NCI-H2196 treated with DMSO at 0.1 percent for 48 hours (cell line): Measurements from ENCODE around the gene RNF227.

Experiments used
- DNase-seq: peaks from one replicate; lab custom pipeline; 2025; ENCODE audit not compliant: unreplicated experiment; lab: John Stamatoyannopoulos, UW

Gene RNF227

DNA sequence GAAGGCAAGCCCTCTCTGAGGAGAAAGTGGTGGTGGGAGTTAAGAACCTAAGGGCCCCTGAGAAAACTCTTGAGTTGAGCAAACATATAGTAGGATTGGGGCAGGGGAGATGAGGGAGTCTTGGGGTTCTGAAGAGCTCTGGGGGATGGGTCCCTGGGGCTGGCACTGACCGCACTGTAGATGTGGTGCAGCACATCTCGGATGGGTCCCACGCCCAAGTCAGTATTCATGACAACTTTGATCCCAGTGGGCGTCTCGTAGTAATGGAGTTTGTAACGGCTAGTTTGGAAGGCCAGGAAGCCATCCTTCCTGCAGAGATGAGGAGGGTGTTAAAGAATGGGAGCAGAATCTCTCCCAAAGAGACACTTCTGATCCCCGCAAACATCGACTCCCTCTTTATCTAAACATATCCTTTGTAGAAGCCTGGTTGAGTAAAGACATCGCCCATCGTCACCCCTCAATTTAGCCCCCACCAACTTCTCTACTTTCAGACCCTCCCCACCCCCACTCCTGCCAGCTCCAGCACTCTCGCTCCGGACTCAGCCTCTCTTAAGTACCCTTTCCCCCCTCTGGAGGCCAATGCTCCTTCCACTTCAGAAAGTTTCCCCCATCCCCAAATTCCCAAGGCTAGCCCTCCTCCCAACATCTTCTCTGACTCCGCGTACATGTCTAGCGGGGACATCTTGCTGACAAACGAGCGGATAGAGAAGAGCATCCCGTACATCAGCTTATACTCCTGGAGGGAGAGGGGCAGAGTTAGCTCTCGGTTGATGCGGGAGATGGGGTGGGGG, 14.9 kb upstream of the RNF227 start:
- no peak for DNase-seq

DNA sequence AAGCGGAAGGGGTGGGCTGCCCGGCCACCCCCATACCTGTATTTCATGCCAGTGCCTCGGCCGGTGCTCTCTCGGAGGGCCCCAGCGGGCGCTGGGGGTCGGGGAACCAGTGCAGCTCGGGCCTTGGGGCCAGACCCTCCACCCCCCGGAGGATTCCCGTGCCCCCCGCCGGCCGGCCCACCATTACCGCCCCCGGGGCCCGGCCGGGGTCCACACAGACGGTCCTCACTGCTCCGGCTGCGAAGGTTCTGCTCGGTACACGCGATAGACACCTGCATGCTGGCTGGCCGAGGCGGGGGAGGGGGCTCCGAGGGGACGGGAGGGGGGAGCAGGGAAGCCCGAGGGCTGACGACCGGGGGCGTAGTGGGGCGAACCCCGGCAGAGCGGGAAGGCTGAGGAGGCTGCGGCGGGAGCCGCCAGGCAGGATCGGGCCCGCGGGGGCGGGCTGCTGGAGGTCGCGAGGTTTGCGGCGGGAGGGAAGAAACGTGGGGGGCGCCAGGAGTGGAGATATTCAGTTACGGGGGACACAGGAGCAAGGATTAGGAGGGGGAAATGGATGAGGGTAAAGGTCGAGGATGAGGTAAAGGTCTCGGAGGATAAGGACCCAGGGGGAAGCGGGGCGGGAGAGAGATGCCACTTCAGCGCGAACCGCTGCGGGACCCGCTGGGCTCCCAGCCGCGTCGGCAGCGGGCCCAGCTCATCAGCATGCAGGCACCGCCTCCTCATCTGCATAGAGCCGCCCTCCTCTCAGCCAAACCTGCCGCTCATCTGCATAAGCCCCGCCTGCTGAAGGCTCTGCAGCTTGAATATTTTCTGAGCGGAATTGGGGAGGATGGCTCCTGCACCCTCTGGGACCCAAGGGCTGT, 13.3 kb upstream of the RNF227 start, which contains the start of gene KCNAB3:
KCNAB3 (minus strand) TSS at position 699 of the 866 bp plus-strand sequence; CDS start at position 278, 421 bp downstream.
- DNase-seq = no peak

DNA sequence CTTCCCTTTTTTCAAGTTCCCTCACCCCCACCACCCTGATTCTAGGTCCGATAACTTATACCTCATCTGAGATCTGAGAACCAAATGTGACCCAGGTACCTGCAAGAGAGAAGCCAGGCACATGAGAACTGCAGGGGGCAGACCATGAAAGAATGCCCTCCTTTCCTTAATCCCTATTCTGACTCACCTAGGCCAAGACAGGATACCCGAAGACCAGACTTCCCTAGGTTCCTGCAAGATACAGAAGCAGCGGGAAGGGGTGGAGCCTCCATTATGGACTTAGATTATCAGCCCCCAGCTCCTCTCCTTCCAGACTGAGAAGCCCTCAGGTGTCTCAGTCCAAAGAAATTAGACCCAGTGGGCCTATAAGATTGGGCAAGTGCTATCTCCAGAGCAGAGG, 11.5 kb upstream of the RNF227 start:
- DNase-seq = no peak

DNA sequence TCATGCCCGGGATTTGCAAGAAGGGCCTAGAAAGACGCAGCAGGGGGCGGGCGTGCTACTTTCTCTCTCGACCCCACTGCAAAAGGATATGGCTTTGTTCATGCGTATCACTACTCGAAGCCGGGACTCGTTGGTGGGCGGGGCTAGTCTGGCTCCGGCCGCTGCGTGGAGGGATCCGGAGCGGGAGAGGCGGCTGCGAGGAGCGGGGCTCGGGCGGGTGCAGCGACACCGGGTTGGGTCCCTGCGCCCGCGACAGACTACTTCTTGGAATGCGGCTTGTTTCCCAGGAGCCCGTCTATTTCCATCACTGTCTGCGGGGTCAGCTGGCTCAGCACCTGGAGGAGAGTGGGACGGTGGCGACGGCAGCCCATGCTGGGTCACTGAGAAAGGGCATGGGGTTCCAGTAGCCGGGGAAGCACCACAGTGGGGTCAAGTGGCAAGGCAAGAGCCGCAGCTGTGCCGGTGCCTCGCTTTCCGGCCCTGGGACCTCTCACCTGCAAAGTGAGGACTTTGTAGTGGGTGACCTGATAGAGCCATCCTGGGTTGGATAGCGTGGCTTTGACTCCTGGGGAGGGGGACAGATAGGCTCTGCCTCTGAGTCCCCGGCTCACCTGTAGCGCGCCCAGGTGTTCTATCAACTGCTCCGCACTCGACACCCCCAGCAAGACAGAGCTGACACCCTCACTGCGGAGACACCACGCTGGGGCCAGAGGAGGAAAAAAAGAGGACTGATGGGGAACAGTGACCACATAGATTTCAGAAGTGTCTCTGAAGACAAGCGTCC, 6.9 kb upstream of the RNF227 start:
- DNase-seq = peak; percentile 38

DNA sequence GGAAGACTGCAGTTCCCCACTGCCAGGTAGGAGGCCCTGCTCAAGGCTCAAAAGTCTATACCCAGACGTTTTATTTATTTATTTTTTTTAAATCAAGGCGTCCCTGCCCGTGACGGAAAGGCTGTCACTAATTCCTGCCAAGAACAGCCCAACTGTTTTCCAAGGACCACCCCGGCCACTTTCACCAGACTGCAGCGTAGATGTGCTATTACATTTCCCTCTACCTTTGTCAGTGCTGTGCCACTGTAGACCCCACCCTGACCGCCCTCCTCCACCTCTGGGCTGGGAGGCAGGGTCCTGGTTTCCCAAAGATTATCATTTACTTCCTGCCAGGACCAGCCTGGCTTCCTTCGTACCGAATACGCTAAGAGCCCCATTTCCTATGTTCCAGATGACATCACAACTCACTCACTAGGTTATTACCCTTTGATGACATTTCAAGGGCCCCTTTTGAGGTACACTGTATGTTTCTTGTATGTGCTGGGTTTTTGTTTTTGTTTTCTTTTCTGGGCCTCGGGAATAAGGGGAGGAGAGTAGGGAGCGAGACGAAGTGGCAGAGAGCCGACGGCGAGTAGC, 6.3 kb upstream of the RNF227 start:
- no peak for DNase-seq

DNA sequence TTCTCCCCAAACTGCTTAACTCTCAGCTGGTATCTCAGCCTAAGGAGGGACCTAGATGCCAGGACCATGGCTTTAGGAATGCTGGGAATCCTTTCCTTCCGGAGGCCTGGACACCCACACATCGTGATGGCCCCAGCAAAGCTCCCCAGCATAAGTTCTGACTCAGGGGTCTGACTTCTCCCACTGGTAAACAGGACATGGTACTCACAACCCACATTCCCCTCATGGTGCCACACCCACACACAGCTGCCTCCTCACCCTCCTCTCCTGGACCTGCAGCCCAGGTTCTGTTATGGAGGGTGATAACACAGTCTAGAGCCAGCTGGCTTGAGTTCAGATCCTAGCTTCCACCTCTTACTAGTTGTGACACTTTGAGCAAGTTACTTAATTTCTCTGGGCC, 719 bp upstream of the RNF227 start:
- DNase-seq = no peak

DNA sequence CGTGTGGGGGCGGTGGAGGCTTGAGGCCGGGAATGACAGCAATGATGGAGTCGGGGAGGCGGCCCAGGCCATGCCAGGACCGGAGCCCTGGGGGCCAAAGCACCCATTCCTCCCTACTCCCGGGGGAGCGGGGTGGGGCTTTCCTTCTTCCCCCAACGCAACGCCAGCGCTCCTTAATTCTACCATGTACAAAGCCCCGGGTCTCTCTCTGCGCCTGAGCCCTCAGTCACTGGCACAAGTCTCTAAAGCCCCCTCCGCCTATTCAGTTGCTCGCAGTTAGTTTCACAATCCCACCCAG, 245 bp upstream of the RNF227 start:
- DNase-seq = no peak

DNA sequence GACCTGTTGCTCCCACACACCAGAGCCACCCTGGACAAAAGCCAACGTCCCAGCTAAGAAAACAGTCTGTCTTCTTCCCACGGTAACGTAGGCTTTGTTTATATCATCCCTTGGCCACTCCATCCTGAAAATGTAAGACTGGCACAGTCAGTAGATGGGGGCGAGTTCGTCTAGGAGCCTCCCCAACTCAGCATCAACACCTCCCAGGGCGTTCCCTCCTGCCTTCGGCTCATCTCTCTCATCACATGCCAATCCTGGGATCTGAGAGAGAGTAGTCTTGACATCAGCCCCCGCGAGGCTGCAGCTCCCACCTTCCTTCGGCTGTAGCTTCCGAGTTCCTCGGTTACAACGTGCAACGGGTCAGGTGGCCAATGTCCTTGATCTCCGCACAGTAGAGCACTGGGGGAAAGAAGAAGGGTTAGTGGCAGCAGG, 894 bp downstream of the RNF227 start:
- DNase-seq = no peak

DNA sequence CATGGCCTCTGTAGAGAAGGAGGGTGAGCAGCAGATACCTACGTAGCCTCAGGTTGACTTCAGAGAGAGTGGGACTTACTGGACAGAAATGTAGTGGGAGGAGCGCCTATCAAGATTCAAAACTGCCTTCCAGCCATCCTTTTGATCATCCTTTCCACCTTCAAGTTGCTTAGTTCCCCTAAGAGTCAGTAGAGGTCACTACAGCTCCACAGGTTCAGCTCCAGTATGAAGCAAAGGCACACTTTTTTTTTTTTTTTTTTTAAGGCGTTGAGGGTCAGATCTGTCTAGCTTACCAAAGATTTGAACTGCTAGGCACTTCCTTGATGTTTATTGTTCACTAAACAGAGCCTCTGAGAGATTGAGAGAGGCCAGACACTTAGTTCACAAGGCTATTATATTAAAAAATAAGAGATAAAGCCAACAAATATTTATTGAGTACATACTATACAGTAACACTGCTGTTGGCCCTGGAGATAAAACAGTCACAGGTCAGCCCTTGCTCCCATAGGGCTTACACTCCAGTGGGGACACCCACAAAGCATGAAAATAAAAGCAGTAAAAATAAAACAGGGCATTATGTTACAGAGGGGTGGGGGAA, 3.1 kb downstream of the RNF227 start:
- DNase-seq = no peak

DNA sequence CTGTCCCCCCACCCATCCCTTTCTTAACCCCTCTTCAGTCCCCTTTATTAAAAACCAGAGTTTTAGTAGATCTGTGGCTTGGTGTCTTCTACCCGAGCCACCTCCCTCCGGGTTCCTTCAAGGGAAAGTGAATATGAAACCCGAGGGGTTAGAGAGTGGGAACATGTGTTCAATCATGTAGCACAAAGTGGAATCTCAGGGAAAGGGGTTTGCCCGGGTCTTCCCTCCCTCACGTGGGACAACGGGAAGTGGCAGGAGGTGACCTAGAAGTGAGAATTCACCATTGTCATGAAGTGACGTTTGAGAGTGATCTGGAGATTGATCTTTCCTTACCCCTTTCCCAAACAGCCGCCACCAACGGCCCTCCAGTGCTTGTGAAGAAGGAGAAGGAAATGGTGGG, 5.0 kb downstream of the RNF227 start:
- DNase-seq = no peak

DNA sequence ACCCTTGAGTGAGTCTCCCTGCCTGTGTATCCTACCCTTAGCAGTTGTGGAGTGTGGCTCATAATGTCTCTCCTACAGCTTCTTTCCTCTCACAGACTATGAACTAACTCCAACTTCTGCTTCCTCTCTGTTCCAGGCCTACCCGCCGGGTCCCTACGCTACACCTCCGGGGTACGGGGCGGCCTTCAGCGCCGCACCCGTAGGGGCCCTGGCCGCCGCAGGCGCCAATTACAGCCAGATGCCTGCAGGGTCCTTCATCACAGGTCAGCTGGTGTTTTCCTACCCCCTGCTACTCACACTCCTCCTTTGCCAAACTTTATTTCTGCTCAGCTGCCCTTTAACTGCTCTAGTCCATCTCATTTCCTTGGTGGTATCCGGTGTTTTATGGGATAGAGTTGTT, 5.4 kb downstream of the RNF227 start:
- no peak for DNase-seq

DNA sequence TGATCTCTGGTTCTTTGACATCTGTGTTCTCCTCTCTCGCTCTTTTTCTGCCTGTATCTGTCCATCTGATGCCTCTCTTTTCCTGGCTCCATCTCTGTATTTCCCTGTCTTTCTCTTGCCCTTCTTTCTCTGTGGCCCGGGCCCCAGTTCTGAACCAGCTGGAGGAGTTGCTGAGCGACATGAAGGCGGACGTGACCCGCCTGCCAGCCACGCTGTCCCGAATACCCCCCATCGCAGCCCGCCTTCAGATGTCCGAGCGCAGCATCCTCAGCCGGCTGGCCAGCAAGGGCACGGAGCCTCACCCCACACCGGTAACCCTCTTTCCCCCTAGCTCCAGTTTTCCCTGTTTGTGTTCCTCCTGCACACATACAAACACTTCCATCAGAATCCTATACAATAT, 5.8 kb downstream of the RNF227 start:
- no peak for DNase-seq

DNA sequence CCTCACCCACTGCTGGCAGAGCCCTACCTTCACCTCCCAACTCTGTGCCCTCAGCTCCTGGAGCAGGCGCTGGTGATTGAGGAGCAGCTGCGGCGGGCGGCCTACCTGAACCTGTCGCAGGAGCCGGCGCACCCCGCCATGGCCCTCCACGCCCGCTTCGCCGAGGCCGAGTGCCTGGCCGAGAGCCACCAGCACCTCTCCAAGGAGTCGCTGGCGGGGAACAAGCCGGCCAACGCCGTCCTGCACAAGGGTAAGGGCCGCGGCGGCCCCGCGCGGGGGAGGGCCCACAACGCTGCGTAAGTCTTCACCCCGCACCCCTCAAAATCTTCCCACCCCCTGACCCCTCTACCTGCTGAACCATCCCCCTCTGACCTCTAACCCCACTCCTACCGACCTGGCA, 7.0 kb downstream of the RNF227 start:
- no peak for DNase-seq

DNA sequence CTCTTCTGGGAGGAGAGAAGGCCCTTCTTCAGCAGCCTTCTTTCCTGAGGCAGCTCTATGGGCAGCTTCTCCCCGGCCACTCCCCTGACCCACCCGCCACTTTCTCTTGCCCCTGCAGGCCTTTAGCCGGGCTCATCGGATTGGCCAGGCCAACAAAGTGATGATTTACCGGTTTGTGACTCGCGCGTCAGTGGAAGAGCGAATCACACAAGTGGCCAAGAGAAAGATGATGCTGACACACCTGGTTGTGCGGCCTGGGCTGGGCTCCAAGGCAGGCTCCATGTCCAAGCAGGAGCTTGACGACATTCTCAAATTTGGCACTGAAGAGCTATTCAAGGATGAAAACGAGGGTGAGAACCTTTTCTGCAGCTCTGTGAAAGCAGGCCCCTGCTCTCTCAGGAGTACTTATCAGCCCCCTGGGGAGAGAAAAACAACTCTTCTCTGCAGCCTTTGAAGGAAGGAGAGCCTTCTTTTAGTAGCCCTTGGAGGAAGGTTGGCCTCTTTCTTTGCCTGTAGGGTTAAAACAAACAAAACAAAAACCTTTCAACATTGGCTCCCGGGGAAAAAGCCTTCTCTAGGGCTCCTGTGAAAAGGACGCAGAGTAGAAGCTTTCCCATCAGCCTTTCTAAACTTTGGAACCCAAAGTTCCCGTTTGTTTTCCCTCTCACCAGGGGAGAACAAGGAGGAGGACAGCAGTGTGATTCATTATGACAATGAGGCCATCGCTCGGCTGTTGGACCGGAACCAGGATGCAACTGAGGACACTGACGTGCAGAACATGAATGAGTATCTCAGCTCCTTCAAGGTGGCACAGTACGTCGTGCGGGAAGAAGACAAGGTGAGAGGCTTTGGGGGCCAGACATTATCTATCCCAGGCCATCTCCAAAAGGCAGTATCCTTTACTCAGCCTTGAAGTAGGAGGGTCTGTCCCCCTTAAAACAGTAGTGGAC, 12.7 kb downstream of the RNF227 start:
- no peak for DNase-seq

DNA sequence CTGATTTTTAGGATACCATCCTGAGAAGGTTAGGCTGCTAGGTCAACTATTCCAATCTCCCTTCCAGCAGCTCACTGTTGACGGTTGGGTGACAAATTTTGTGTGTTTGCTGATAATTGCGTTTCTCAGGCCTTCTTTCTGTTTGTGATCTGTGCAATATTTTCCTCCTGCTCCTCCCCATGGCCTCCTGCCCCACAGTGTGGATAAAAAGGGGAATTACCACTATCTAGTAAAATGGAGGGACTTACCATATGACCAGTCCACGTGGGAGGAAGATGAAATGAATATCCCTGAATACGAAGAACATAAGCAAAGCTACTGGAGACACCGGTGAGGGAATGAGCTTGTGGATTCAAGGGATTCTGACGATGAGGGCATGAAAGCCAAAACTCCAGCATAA, 18.3 kb downstream of the RNF227 start:
- no peak for DNase-seq

DNA sequence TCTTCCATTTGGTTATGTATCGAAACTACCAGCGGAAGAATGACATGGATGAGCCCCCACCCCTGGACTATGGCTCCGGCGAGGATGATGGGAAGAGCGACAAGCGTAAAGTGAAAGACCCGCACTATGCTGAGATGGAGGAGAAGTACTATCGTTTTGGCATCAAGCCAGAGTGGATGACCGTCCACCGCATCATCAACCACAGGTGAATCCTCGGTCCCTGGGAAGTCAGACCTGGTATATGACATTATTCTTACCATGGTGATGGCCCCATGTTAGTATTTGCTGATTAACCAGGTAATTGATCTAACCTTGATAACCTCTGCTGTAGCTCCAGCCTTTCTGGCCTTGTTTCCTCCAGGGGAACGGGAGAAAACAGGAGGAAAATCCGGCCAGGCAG, 19.0 kb downstream of the RNF227 start:
- no peak for DNase-seq

DNA sequence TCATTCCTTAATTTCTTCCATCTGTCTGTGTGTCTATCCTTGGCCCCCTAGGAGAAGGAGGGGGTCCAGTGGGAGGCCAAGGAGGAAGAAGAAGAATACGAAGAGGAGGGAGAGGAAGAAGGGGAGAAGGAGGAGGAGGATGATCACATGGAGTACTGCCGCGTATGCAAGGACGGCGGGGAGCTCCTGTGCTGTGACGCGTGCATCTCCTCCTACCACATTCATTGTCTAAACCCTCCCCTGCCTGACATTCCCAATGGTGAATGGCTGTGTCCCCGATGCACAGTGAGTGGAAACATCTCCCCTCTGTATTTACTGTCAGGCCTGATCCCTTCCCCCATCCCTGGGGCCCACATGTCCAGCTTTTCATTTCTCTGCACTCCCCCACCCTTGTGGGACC, 21.2 kb downstream of the RNF227 start:
- DNase-seq = no peak

DNA sequence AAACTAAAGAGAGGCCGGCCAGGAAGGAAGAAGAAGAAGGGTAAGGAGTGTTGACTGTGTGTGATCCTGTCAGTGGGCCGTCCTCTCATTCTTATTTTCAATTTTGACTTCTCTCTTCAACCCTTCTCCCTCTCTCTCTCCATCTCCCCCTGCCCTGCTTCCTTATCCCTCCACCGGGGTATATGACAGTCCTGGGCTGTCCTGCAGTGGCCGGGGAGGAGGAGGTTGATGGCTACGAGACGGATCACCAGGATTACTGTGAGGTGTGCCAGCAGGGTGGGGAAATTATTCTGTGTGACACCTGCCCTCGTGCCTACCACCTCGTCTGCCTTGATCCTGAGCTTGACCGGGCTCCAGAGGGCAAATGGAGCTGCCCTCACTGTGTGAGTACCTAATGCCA, 21.9 kb downstream of the RNF227 start:
- DNase-seq = no peak

DNA sequence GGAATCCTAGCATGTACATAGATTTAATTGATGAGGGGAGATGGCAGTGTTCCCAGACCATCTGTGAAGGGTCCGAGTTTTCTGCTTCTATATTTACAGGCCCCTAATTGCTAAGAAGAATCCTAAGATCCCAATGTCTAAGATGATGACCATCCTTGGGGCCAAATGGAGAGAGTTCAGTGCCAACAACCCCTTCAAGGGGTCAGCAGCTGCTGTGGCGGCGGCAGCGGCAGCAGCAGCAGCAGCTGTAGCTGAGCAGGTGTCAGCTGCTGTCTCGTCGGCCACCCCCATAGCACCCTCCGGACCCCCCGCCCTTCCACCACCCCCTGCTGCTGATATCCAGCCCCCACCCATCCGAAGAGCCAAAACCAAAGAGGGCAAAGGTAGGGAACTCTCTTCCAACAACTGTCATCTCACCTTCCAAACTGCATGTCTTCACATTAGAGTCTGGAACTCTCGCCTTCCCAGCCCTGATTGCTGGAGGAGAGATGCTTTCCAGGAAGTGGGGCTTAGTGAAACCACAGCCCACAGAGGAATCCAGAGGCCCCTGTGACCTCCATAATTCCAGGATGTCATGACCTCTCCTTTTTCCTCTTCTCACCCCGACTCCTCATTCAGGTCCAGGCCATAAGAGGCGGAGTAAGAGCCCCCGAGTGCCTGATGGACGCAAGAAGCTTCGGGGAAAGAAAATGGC, 22.8 kb downstream of the RNF227 start:
- no peak for DNase-seq
